RPMI8226 (cell line): ENCODE measurements around the gene OSM.
"Not testable (repeated sequence)": the region's sequence is repeated elsewhere in the genome, so short reads cannot be mapped to it uniquely, and the experiment has no call there.

Source experiments
- DNase-seq: peaks from one replicate; pipeline ENCODE4 v3.0.0-alpha.2; 2015

The OSM gene

DNA sequence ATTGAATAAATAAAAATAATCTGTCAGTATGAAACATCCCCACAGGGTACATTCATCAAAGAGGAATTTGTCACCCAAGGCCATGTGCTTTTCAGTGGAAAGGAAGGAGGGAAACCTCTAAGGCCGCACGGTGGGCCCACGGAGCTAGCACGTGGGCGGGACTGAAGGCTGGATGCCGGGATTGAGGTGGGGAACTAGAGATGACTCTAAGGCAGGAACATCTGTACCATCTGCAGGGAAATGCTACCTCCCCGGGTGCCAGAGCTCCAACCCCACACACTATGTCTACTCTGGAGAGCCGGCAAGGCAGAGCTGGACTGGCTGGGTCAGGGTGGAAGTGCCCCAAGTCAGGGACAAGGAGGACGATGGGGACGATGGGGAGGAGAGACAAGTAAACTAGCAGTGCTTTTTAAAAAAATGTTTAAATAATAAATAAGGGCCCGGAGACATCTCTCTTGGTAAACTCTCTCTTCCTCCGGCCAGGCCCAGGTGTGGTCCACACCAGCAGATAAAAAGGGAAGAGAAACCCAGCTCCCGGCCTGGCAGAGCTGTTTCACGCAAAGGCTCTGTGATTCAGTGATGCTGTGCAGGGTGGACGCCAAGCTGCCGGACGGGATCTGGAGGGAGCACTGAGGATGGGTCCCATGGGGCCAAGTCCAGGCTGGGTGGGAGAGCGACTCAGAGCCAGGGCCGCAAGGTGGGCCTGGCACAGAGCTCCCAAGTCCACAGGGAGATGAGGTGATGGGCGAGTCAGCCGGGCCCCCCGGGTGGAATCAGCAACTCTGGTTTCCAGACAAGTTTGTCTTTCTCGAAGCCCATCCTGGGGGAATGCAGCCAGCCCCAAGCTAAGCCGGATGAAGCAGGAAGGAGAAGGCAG is 25.9 kb downstream of the OSM start:
- DNase-seq = peak; percentile 82

DNA sequence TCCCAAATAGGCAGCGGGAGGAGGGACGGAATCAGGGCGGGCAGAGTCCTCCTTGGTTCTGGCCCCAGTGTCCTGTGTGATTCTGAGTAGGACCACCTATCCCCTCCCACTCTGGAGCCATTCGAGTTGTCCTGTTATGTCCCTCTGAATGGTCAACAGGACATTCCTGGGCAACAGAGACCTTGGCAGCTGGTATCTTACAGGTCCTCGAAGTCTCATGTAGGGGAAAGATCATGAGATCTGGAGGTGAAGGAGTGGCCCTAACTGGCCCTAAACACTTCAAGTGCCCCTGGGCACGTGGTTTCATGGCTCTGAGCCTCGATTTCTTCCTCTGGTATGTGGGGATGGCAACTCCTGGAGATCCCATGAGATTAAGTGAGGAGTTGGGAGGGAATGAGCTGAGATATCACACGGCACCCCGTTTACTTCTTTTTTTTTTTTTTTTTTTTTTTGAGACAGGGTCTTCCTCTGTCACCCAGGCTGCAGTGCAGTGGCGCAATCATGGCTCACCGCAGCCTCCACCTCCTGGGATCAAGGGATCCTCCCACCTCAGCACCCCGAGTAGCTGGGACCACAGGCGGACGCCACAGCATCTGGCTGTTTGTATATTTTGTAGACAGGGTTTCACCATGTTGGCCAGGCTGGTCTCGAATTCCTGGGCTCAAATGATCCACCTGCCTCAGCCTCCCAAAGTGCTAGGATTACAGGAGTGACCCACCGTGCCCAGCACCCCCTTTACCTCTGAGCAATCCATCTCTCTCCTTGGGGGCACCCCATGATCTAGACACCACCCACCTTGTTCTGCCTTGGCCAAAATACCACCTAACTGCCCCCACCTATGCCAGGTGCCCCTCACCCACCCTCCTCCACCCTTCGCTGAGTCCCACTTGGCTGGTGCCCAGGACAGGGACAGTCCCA is 26.9 kb downstream of the OSM start:
- no peak for DNase-seq

GRCh38 chr22:30238661-30239487 is 27.8 kb downstream of the OSM start:
- no peak for DNase-seq

- no peak for DNase-seq
Measured at GRCh38 chr22:30238136-30238535, 28.5 kb downstream of the OSM start.

DNA sequence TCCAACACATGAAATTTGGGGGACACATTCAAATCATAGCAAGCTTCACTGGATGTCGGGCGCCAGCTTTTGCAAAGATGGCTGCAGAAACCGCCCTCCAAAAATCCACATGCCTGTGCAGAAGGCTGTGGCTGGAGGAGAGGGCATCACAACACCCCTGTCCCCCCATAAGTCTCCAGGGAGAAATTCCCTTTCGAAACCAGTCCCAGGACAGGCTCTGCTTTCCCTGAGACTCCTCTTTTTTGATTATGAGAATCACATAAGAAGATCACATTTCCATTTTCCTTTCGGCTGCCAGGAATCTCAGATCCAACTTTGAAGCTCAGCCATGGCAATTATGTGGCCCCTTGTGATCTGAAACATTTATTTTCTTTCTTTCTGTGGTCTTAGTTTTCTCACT is 29.8 kb downstream of the OSM start:
- no peak for DNase-seq

- DNase-seq = no peak
Measured at GRCh38 chr22:30235687-30236170, 30.9 kb downstream of the OSM start.

DNA sequence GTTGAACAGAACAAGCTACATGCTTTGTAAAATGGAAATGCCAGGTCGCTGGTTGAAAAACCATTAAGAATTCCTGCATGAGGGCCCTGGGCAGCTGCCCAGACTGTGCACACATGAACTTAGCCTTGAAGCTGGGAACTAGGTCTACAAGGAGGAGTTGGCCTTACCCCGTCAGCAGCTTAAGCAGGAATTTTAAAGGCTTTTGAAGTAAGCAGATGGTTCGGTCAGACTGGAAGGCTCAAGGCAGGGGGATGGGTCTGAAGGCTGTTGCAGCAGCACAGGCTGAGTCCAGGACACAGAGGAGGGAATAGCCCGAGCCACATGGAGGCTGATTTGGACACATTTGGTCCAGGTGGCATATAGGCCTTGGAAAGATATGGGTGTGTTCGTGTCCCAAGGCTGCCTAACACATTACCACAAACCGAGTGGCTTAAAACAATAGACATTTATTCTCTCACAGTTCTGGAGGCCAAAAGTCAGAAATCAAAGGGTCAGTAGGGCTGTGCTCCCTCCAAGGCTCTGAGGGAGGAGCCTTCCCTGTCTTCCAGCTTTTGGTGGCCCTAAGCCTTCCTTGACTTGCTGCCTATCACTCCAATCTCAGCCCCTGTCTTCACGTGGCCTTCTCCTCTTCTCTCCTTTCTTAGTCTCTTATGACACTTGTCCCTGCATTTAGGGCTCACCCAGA is 31.7 kb downstream of the OSM start:
- DNase-seq = no peak

- DNase-seq = not testable (repeated sequence)
Measured at GRCh38 chr22:30234325-30234724, 32.3 kb downstream of the OSM start.

DNA sequence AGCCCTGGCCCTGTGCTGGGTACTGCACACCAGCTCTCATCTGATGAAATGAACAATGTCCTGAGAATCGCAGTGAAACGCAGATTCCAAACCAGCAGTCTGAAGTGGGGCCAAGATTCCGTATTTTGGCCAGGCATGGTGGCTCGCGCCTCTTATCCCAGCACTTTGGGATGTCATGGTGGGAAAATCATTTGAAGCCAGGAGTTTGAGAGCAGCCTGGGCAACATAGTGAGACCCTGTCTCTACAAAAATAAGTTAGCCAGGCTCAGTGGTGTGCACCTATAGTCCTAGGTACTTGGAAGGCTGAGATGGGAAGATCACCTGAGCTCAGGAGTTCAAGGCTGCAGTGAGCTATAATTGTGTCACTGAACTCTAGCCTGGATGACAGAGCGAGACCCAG is 33.1 kb downstream of the OSM start:
- no peak for DNase-seq

- DNase-seq = no peak
Measured at GRCh38 chr22:30232716-30233218, 33.9 kb downstream of the OSM start.

DNA sequence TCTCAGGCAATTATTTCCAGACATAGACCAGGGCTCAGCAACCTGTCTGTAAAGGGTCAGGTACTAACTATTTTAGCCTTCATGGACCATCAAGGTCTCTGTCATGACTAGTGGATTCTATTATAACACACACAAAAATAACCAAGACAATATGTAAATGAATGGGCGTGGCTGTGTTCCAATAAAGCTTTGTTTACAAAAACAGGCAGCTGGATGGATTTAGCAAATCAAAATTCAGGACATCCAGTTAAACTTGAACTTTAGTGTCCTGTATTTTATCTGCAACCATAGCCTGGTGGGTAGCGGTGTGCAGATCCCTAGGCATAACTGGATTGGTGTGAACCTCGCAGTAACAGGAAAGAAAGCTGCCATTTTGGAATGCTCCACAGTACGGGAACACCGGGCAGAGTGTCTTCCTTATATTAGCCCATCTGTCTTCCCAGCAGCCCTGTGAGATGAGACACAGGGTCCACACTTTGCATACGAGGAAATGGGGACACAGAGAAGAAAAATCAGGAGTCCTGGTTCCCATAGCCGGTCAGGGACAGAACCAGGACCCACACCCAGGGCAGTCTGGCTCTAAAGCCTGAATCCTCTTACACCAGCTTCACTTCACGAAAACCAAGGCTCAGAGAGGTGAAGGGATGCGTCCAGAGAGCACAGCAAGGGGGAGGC is 35.7 kb downstream of the OSM start:
- no peak for DNase-seq

DNA sequence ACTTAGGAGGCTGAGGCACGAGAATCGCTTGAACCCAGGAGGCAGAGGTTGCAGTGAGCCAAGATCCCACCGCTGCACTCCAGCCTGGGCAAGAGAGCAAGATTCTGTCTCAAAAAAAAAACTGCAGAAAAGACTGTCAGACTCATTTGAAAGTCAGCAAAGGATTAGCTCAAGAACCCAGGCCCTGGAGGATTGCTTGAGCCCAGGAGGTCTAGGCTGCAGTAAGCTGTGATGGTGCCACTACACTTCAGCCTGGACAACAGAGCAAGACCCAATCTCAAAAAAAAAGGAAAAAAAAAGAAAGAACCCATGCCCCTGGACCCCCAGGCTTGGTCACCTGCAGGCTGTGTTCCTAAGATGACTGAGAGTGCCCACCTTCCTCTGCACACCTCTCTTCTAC is 36.3 kb downstream of the OSM start:
- no peak for DNase-seq

DNA sequence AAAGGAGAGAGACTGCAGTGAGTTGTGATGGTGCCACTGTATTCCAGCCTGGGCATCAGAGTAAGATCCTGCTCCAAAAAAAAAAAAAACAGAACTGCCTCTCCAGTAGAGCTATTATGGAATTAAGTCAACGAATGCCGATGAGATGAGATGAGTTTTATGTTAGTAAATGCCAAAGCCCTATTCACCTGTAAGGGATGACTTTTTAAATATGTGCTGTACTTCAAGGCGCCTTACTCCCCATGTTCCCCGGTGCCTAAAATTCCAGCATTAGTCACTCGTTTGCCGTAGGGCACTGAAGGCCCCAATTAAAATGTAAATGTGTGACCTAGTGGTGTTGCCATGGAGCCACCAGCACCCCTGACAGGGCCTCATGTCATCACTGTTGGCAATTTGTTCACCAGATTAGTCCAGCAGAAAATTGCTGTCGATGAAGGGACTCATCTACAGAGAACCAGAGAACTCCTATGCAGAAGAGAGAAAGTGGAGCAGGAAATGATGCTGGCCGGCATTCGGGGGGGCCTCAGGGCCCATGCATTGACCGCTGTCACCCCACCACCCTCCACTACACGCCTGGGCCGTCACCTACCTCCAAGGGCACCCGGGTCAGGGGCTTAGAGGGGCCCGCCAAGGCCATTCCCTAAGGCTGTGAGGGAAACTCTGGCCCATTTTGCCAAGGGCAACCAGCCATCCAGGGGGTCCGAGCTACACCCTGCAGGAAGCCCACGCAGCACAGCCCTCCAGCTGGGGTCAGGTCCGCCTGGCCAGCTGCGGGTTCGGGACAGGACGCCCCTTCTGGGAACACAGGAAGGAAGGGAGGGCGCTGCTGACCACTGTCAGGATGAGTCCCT is 37.9 kb downstream of the OSM start:
- DNase-seq = no peak

DNA sequence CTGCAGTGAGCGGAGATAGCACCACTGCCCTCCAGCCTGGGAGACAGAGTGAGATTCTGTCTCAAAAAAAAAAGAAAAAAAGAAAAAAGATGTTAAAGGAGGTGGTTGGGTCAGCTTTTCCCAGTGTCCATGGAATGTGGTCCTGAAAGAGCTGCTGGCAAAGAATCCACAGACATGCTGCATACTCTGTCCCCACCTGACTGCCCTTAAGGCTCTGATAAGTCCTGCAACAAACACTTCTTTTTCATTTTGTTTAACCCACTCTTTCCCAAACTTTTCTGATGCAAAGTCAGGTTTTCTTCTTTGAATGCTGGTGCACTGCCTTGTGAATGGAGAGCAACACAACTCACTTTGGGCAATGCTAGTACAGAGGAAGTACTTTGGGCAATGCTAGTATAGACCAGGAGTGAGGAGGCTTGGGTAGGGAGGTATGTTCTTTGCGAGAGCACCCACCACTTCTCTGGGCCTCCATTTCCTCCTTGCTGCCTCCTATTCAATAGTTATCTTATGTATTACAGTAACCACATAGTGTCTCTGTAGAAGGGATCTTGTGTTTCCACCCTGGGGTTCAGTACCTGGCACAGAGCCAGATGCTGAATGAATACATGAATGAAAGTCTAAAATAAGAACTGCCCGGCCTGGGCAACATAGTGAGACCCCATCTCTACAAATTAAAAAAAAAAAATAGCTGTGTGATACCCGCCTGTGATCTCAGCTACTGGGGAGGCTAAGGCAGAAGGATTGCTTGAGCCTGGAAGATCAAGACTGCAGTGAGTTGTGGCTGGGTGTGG is 39.0 kb downstream of the OSM start:
- no peak for DNase-seq

GRCh38 chr22:30226192-30226832 is 40.3 kb downstream of the OSM start:
- no peak for DNase-seq

- DNase-seq = no peak
Measured at GRCh38 chr22:30225220-30225927, 41.3 kb downstream of the OSM start.

DNA sequence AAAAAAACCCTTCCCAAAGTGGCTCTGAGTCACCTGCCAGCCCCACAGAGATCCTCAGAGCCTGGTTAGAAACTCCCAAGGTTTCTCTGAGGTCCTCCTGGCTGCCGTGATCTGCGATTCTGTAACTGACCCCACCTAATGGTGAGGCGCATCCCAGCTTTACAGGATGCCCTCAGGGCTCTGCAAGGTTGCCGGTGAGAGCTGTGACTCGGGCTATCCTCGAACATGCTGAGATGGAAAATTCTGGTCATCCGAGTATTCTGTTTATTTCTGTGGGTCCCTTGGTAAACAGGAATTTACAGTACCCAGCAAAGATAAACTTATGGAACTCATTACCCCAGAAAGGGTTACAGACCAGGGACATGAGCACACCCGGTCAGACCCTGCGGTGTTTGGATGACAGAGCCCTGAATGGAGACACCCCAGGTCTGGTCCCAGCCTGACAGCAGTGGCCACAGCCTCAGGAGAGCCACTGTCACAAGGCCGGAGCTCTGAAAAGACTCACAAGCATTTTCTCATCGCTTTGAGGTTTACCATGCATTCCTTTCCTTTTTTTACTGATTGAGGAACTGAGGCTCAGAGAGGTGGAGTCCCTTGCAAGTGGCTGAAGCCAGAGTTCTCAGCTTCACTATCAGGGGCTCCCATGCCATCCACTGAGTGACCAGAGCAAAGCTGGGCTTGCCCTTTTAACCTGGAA is 42.3 kb downstream of the OSM start:
- peak; percentile 58 for DNase-seq

DNA sequence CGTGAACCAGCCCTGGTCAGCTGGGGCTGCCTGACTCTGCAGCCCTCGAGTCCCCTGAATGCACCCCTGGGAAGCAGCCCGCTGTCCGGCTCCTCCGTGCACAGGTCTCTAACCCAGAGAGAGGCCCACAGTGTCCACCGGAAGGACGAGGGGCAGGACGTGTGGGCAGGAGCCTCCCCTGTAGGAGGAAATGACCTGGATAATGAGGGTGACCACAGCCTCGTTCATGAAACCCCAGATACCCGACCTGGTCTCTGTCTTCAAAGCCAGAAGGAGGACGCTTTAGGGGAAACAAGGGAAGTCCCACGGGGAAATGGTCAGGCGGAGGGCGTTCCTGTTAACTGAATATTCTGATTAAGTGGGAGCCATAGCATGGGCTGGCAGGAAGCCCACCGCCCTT is 43.3 kb downstream of the OSM start:
- DNase-seq = no peak
